ENCODE measurements around the gene PIK3R2. TPM values are rescaled to one million over a fixed set of nuclear protein-coding genes. Genes with fewer than 3 reads are reported as not detected.

The PIK3R2 gene
- total RNA-seq, 4 donors from 2014 or later = 6.3 to 11.7 (median 7.4) TPM

- ATAC-seq (ENCODE audit: low FRiP score) (no peak), DNase-seq (ENCODE audit: low spot score) (no peak)
- no peak for TF ChIP-seq CTCF (IDR thresholded peaks at IDR 0.05)
These were observed 49.9 kb downstream of the PIK3R2 start for GRCh38 chr19:18202778-18203407.

GRCh38 chr19:18203408-18203862 lies 50.5 kb downstream of the PIK3R2 start:
- no peak for TF ChIP-seq CTCF (IDR thresholded peaks at IDR 0.05)
- DNase-seq (ENCODE audit: low spot score) (no peak), ATAC-seq (ENCODE audit: low FRiP score) (peak; percentile 0)

- no peak for TF ChIP-seq CTCF (IDR thresholded peaks at IDR 0.05)
- peak; percentile 100 for DNase-seq (ENCODE audit: low spot score)
- peak; percentile 98 for ATAC-seq (ENCODE audit: low FRiP score)
These were observed 51.0 kb downstream of the PIK3R2 start, which contains the start of gene RAB3A for GRCh38 chr19:18203863-18204393. RAB3A (minus strand) TSS chr19:18204042; CDS start chr19:18202740, 1,302 bp downstream.

- ATAC-seq (ENCODE audit: low FRiP score) = peak; percentile 51
- DNase-seq (ENCODE audit: low spot score) = peak; percentile 59
These were observed 51.6 kb downstream of the PIK3R2 start for GRCh38 chr19:18204394-18205199.

GRCh38 chr19:18205200-18205892 lies 52.4 kb downstream of the PIK3R2 start:
- no peak for ATAC-seq (ENCODE audit: low FRiP score)
- no peak for TF ChIP-seq CTCF (IDR thresholded peaks at IDR 0.05)
- peak; percentile 55 for DNase-seq (ENCODE audit: low spot score)

More at GRCh38 chr19:18204394-18205199, 51.6 kb downstream of the PIK3R2 start:
- TF ChIP-seq CTCF (IDR thresholded peaks at IDR 0.05) = no peak

- no peak for TF ChIP-seq CTCF (IDR thresholded peaks at IDR 0.05)
- DNase-seq (ENCODE audit: low spot score) (no peak), ATAC-seq (ENCODE audit: low FRiP score) (no peak)
These were observed 53.1 kb downstream of the PIK3R2 start for GRCh38 chr19:18206018-18206417.
